Right cardiac atrium (tissue), 5 donors: ENCODE measurements around the gene TERC. TPM values are rescaled to one million over a fixed set of nuclear protein-coding genes. Genes with fewer than 3 reads are reported as not detected.

Experiments
- ATAC-seq, 2 donors: fragments of 200-7000 bp; cut with Tn5 transposase; one replicate each; pipeline versions ENCODE4 v1.8.0 to v1.9.1; 2020; ENCODE audit warnings: moderate library complexity in 2 of 2, mild to moderate bottlenecking in 1 of 2
- DNase-seq, 3 donors: peaks; one replicate each; pipeline ENCODE4 v3.0.0-alpha.2; 2020
- H3K27ac ChIP-seq: one replicate; pipeline ENCODE4 v1.5.1; 2013; ENCODE audit warnings: mild to moderate bottlenecking, low read length, control low read depth, moderate library complexity
- H3K27me3 ChIP-seq: one replicate; pipeline ENCODE4 v1.6.1; 2013; ENCODE audit not compliant: control insufficient read depth, insufficient read depth
- H3K4me1 ChIP-seq: one replicate; pipeline ENCODE4 v1.6.1; 2013; ENCODE audit warnings: low read length; ENCODE audit not compliant: control insufficient read depth, insufficient read depth
- H3K4me3 ChIP-seq: one replicate; pipeline ENCODE4 v1.5.1; 2013; ENCODE audit warnings: low read length, control low read depth
- H3K9me3 ChIP-seq: one replicate; pipeline ENCODE4 v1.6.1; 2013; ENCODE audit warnings: low read length; ENCODE audit not compliant: control insufficient read depth
- WGBS: extraction: QIAGEN DNeasy Blood & Tissue Kit; methylation state at CpG from one replicate; pipeline ENCODE4 v1.1.7; 2013; 5-methylcytosine and 5-hydroxymethylcytosine counted together
- intact Hi-C, 4 donors: fragments of 100-400 bp; cut with DNase I; formaldehyde crosslinking; loops; one replicate each; pipeline versions ENCODE4 v1.11.0 to v1.14.0; 2022 to 2023
- polyA plus RNA-seq: library from polyadenylated mRNA; stranded (reverse); fragments of 200-250 nt; gene quantifications from one replicate; pipeline ENCODE4 v1.2.3, GENCODE V29; 2013
- total RNA-seq, 4 donors: library from RNA; stranded (reverse); fragmentation: NEBNext Ultra II Directional; extraction: Animal tissue kit (Norgen Biotek cat#: 25700); gene quantifications; one replicate each; pipeline ENCODE4 v1.2.1, GENCODE V29; 2021
- donor health status: healthy with polysubstance abuse.
- donor health status: DM: no; HTN: yes; CAD: no.
- donor health status: DM: no; HTN: no; CAD: no.
- donor health status: DM: no; HTN: yes; CAD: no; lungs with severe emphysema.
- donor health status: DM: yes; HTN: yes; CAD: no.

Gene TERC
- total and polyA plus RNA-seq, 5 donors = 1.2 to 2.8 (median 1.4) TPM; not detected in 1

GRCh38 chr3:169769287-169770181 is 4.7 kb upstream of the TERC start, which contains the start of gene ACTRT3:
TSS of gene ACTRT3 (minus strand) at chr3:169769561. CDS start at chr3:169769520, 41 bp downstream.
- intact Hi-C loops = no loop called here
- WGBS = 9% methylated on average over 51 of the region's 51 CpGs
- peak within 1 kb of the TSS; percentile 91 for H3K4me3 ChIP-seq
- no peaks in the 10 kb centered on the region for H3K4me1 ChIP-seq
- peak; percentile 15 to 34 for ATAC-seq
- peak within 1 kb of the TSS; percentile 94 for H3K27ac ChIP-seq
- no peaks in the 10 kb centered on the region for H3K27me3 ChIP-seq
- no peaks in the 10 kb centered on the region for H3K9me3 ChIP-seq
- peak; percentile 78 to 91 (median 90) for DNase-seq

DNA sequence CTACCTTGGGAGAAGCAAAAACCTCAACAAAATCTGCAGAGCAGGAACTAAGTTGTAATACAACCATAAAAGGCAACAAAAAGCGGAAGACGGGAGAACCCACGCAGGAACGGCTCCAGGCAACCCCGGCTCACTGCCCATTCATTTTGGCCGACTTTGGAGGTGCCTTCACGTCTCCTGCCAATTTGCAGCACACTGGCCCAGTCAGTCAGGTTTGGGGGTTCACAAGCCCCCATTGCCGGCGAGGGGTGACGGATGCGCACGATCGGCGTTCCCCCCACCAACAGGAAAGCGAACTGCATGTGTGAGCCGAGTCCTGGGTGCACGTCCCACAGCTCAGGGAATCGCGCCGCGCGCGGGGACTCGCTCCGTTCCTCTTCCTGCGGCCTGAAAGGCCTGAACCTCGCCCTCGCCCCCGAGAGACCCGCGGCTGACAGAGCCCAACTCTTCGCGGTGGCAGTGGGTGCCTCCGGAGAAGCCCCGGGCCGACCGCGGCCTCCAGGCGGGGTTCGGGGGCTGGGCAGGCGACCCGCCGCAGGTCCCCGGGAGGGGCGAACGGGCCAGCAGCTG is 463 bp downstream of the TERC start:
- intact Hi-C loops = no loop called here

DNA sequence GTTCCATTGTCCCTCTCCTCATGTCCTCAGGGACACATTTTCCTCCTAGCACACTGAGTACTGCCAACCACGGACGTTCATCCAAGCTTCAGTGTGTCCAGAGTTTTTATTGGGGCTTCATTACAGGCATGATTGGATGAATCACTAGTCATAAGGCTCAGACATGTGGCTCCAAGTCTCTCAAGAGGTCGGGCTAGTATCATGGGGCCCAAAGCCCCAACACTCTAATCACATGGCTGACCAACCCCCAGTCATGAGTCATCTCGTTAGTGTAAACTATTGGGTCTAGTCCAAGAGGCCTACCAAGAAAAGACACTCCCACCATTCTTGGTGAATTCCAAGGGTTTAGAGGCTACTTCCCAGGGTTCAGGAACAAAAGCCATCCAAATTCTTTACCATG is 4.4 kb downstream of the TERC start:
- no peak overlapping the region for H3K4me3 ChIP-seq
- intact Hi-C loops = no loop called here
- H3K27ac ChIP-seq = no peak overlapping the region
- H3K27me3 ChIP-seq = no peaks in the 10 kb centered on the region
- H3K9me3 ChIP-seq = no peaks in the 10 kb centered on the region
- H3K4me1 ChIP-seq = no peaks in the 10 kb centered on the region
- ATAC-seq (no peak), DNase-seq (no peak)
- WGBS = 68% methylated on average over 4 of the region's 4 CpGs

More for the DNA sequence above, 463 bp downstream of the TERC start:
- H3K9me3 ChIP-seq = no peaks in the 10 kb centered on the region
- H3K27ac ChIP-seq = peak overlapping the region; percentile 96
- ATAC-seq (peak; percentile 72 to 80), DNase-seq (peak; percentile 79 to 89 (median 85))
- peak overlapping the region; percentile 90 for H3K4me3 ChIP-seq
- WGBS = under 1% methylated on average over 46 of the region's 46 CpGs
- no peaks in the 10 kb centered on the region for H3K4me1 ChIP-seq
- no peaks in the 10 kb centered on the region for H3K27me3 ChIP-seq

DNA sequence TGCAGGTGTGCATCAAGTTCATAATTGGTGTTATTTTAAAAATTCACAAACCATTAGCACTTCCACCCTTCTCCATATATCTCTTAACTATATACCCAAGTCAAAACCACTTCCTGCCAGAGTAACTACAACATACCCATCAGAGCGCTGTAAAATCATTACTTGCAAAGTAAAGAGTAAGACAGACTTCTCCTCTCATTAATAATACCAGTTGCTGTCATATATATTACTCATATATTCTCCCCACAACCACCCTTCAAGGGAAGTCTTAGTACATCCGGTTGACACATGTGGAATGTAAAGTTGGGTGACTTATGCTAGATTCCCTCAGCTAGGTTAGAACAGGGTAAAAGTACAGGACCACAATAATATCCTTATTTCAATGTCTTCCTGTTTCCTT is 5.6 kb downstream of the TERC start:
- ATAC-seq = no peak
- no peaks in the 10 kb centered on the region for H3K9me3 ChIP-seq

DNA sequence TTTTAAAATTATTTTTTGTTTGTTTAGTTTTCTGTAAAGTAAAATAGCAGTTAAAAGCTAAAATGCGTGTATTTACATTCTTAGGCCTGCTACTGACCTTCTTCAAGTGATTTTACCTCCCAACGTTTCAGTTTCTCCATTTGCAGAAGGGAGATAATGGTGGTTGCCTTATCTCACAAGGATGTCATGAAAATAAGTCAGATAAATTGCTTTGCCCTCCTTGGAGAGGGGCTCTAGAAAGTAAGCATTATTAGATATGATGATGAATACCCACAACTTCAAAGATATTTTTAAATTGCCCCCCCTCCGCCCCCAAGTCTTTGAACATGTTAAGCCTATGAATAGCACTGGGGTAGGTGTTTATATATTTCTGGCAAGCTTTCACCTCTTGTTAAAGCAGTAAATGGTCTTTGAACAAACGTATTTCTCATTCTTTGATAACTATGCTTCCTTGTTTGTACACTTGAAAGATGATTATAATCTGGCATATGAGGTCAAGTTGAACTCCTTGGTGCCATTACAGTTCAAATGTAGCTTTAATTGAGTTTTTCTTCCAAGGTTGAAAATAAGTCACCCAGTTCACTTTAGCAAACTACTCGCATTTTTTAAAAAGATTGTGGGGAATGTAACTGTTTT is 6.4 kb downstream of the TERC start:
- ATAC-seq = no peak
- Histone ChIP-seq H3K27ac (no peak overlapping the region), H3K4me1 (no peaks in the 10 kb centered on the region), H3K4me3 (no peak overlapping the region), H3K27me3 (no peaks in the 10 kb centered on the region), H3K9me3 (no peaks in the 10 kb centered on the region)
- WGBS = 57% methylated on average over 5 of the region's 5 CpGs
- DNase-seq = no peak
- intact Hi-C loops = no loop called here

More for the DNA sequence above, 5.6 kb downstream of the TERC start:
- Histone ChIP-seq H3K4me3 (no peak overlapping the region), H3K27ac (no peak overlapping the region), H3K4me1 (no peaks in the 10 kb centered on the region), H3K27me3 (no peaks in the 10 kb centered on the region)
- DNase-seq = no peak
- intact Hi-C loops = no loop called here
- 79% methylated on average over 2 of the region's 2 CpGs for WGBS

GRCh38 chr3:169755488-169755887 is 9.4 kb downstream of the TERC start:
- Histone ChIP-seq H3K4me1 (no peaks in the 10 kb centered on the region), H3K4me3 (no peak overlapping the region), H3K27me3 (no peaks in the 10 kb centered on the region), H3K9me3 (no peaks in the 10 kb centered on the region), H3K27ac (no peak overlapping the region)
- no peak for ATAC-seq
- DNase-seq = no peak
- 58% methylated on average over 2 of the region's 2 CpGs for WGBS
- intact Hi-C loops = no loop called here

DNA sequence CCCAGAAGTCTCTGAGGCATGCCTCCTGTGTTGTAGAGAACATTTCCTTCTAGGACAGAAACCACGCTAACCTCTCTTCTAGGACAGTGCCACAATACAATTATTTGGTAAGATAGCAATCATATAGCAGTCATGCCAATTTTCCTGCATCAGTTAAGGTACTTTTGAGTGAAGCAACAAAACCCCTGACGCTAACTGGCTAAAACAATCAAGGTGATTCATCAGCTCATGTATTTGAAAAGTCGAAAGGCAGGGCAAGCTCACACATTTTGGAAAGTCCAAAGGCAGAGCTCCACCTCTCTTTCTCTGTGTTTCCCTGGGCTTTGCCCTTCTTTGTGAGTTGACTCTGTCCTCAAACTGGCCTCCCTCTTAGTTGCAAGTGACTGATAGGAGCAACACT is 10.1 kb downstream of the TERC start:
- Histone ChIP-seq H3K4me3 (no peak overlapping the region), H3K9me3 (no peaks in the 10 kb centered on the region), H3K27me3 (no peaks in the 10 kb centered on the region), H3K27ac (no peak overlapping the region), H3K4me1 (no peaks in the 10 kb centered on the region)
- intact Hi-C loops = no loop called here
- DNase-seq (no peak), ATAC-seq (no peak)
- 90% methylated on average over 3 of the region's 3 CpGs for WGBS

DNA sequence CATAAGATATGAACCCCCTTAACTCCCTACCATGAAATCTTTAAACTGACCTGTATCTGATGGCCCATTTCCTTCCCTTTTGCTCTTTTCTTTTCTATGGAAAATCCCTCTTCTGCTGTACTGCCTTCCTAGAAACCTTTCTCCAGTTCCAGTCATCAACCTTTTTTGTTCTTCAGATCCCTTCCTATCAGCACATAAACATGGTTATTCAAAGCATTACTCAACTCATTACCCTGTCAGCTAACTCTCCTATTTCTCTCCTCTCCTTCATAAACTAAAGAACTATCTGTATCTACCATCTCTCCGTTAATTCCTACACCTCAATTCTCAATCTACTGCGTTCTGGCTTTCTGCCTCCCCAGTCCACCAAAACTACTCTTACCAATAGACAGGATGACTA is 13.0 kb downstream of the TERC start:
- ATAC-seq = no peak
- no peak overlapping the region for H3K4me3 ChIP-seq
- H3K27me3 ChIP-seq = peaks cover 3% of the 10 kb centered on the region
- DNase-seq = no peak
- no peaks in the 10 kb centered on the region for H3K4me1 ChIP-seq
- intact Hi-C loops = no loop called here
- 78% methylated on average over 2 of the region's 2 CpGs for WGBS
- no peaks in the 10 kb centered on the region for H3K9me3 ChIP-seq
- H3K27ac ChIP-seq = no peak overlapping the region

DNA sequence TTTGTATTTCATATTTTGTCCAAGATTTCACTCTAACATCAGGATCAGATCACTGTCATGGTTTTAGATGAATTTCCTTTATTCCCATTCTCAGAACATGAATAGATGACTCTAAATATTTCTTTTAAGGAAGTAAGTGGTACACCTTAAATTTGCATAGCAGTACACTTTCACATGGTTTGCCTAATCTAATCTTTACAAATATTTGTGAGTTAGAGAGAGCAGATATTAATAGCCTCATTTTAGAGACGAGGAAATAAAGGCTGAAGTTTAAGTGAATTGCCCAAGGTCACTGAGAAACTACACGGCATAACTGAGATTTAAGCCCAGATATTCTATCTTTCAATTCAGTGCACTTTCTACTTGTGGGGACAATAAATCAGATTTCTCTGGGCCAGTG is 14.2 kb downstream of the TERC start:
- Histone ChIP-seq H3K27me3 (peaks cover 3% of the 10 kb centered on the region), H3K4me3 (no peak overlapping the region), H3K4me1 (no peaks in the 10 kb centered on the region), H3K9me3 (no peaks in the 10 kb centered on the region), H3K27ac (no peak overlapping the region)
- WGBS = 31% methylated on average over 2 of the region's 2 CpGs
- intact Hi-C loops = no loop called here
- DNase-seq = no peak
- ATAC-seq = no peak

GRCh38 chr3:169748670-169749069 is 16.2 kb downstream of the TERC start:
- peaks cover 3% of the 10 kb centered on the region for H3K27me3 ChIP-seq
- no peak for ATAC-seq
- 74% methylated on average over 3 of the region's 3 CpGs for WGBS
- no peaks in the 10 kb centered on the region for H3K4me1 ChIP-seq
- DNase-seq = no peak
- intact Hi-C loops = loop anchor here in 3 of 4 donors (5.0 to 10.0 kb wide), 5 partner anchors 81 to 794 kb away; no protein-coding TSS in a partner anchor
- H3K4me3 ChIP-seq = no peak overlapping the region
- no peaks in the 10 kb centered on the region for H3K9me3 ChIP-seq
- no peak overlapping the region for H3K27ac ChIP-seq

DNA sequence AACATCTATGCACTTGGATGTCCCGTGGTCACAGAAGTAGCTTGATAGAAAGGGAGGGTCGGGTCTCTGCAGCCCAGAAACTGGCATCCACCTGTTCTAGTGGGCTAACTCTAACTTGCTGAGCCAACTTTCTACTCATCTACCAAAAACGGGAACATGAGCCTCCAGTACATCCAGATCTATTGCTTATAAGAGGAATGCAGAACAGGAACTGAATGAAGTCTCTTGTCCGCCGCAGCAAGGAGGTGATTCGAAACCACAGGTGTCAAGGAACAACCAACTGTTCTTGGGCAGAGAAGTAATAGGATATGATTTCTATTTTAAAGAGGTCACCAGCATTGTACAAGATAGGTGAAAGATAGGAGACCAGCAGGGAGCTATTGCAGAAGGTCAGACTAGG is 17.9 kb downstream of the TERC start:
- 65% methylated on average over 6 of the region's 6 CpGs for WGBS
- no peaks in the 10 kb centered on the region for H3K9me3 ChIP-seq
- peaks cover 3% of the 10 kb centered on the region for H3K27me3 ChIP-seq
- no peak overlapping the region for H3K4me3 ChIP-seq
- no peak for ATAC-seq
- no peak for DNase-seq
- no peak overlapping the region for H3K27ac ChIP-seq
- H3K4me1 ChIP-seq = no peaks in the 10 kb centered on the region
- intact Hi-C loops = loop anchor here in 3 of 4 donors (5.0 to 10.0 kb wide), 5 partner anchors 80 to 792 kb away; no protein-coding TSS in a partner anchor
